H1 (cell line): Measurements from ENCODE around the gene FAM193A. TPM values are rescaled to one million over a fixed set of nuclear protein-coding genes. Genes with fewer than 3 reads are reported as not detected.

ENCODE experiments used
- CTCF ChIA-PET: fragments of 300-600 bp; sonication (Branson Sonifier 250); formaldehyde crosslinking; loops from one replicate; lab custom pipeline; 2021; ENCODE audit not compliant: partially characterized antibody; lab: Charles Lee
- POLR2A ChIA-PET: fragments of 300-600 bp; sonication (Branson Sonifier 250); formaldehyde crosslinking; loops from one replicate; lab custom pipeline; 2021; ENCODE audit warnings: inconsistent platforms; ENCODE audit not compliant: partially characterized antibody; lab: Charles Lee
- DNase-seq, 2 experiments: peaks; one replicate each; pipeline versions ENCODE4 v3.0.0 to v3.0.0-alpha.2; 2010 to 2022; ENCODE audit warnings: low spot score in 2 of 2, low read depth in 1 of 2, mixed read lengths in 1 of 2
- FAIRE-seq: peaks from 2 replicates; lab custom pipeline; 2011; peaks lifted over from hg19 to GRCh38; lab: Jason Lieb, UNC
- H2AFZ ChIP-seq: 2 replicates; pipeline ENCODE4 v1.8.1; 2012; ENCODE audit warnings: low read length, inconsistent platforms
- H2AK5ac ChIP-seq: 2 replicates; pipeline ENCODE4 v1.6.1; 2013; ENCODE audit warnings: low read depth, low read length
- H2BK120ac ChIP-seq: replicated peaks from 2 replicates; pipeline ENCODE3; 2013; ENCODE audit warnings: low read depth, low read length, inconsistent platforms
- H2BK12ac ChIP-seq: 2 replicates; pipeline ENCODE4 v1.6.1; 2013; ENCODE audit warnings: low read depth, low read length
- H2BK15ac ChIP-seq: 2 replicates; pipeline ENCODE4 v1.6.1; 2013; ENCODE audit warnings: low read length
- H2BK20ac ChIP-seq: 2 replicates; pipeline ENCODE4 v1.6.1; 2013; ENCODE audit warnings: low read length
- H2BK5ac ChIP-seq: 2 replicates; pipeline ENCODE4 v1.6.1; 2013; ENCODE audit warnings: low read depth, low read length
- H3K14ac ChIP-seq: 2 replicates; pipeline ENCODE4 v1.6.1; 2013; ENCODE audit warnings: inconsistent platforms; ENCODE audit not compliant: insufficient read length
- H3K18ac ChIP-seq: 2 replicates; pipeline ENCODE4 v1.6.1; 2013; ENCODE audit warnings: low read length; ENCODE audit errors: extremely low read depth
- H3K23ac ChIP-seq: 2 replicates; pipeline ENCODE4 v1.6.1; 2013; ENCODE audit warnings: inconsistent platforms; ENCODE audit not compliant: insufficient read length
- H3K23me2 ChIP-seq: 2 replicates; pipeline ENCODE4 v1.6.1; 2013; ENCODE audit warnings: low read depth, low read length
- H3K27ac ChIP-seq: 2 replicates; pipeline ENCODE4 v1.6.1; 2011; ENCODE audit warnings: low read depth, low read length, inconsistent platforms
- H3K27me3 ChIP-seq, 4 experiments: replicated peaks in 1 of 4; 1 replicate in 1 of 4; 2 replicates in 3 of 4; pipeline versions ENCODE4 v1.6.1 to v1.8.1; 2011 to 2013; ENCODE audit warnings: low read length in 3 of 4, mild to moderate bottlenecking in 3 of 4, inconsistent platforms in 2 of 4, mixed read lengths in 2 of 4, moderate library complexity in 1 of 4; ENCODE audit not compliant: control insufficient read depth in 3 of 4, insufficient read depth in 3 of 4; ENCODE audit errors: extremely low read depth in 1 of 4
- H3K36me3 ChIP-seq, 4 experiments: 2 replicates each; pipeline versions ENCODE4 v1.6.1 to v1.8.1; 2011 to 2013; ENCODE audit warnings: mild to moderate bottlenecking in 4 of 4, low read length in 3 of 4, moderate library complexity in 2 of 4, control low read depth in 1 of 4, inconsistent platforms in 1 of 4; ENCODE audit not compliant: insufficient read depth in 4 of 4, control insufficient read depth in 2 of 4
- H3K4ac ChIP-seq: replicated peaks from 2 replicates; pipeline ENCODE3; 2013; ENCODE audit warnings: low read length, low read depth, mixed read lengths, inconsistent platforms; ENCODE audit not compliant: insufficient read length
- H3K4me1 ChIP-seq, 4 experiments: replicated peaks in 1 of 4; 1 replicate in 1 of 4; 2 replicates in 3 of 4; pipeline versions ENCODE4 v1.6.1 to v1.8.1; 2011 to 2013; ENCODE audit warnings: low read length in 3 of 4, inconsistent platforms in 2 of 4, mixed read lengths in 1 of 4; ENCODE audit not compliant: insufficient read depth in 4 of 4, control insufficient read depth in 3 of 4
- H3K4me2 ChIP-seq, 2 experiments: 2 replicates each; pipeline versions ENCODE4 v1.6.1 to v1.8.1; 2011 to 2013; ENCODE audit warnings: low read depth in 2 of 2, low read length in 2 of 2, control low read depth in 1 of 2, inconsistent platforms in 1 of 2, mild to moderate bottlenecking in 1 of 2; ENCODE audit not compliant: insufficient read depth in 1 of 2
- H3K4me3 ChIP-seq, 4 experiments: fragments of 200-600, 300-600 bp in 1 of 4; sonication (generic), shearing (Covaris generic), sonication (Bioruptor Twin) in 1 of 4; 2 replicates each; pipeline versions ENCODE4 v1.5.1 to v1.8.1; 2011 to 2016; ENCODE audit warnings: low read length in 4 of 4, low read depth in 3 of 4, control low read depth in 2 of 4, inconsistent platforms in 2 of 4, mild to moderate bottlenecking in 2 of 4, mixed read lengths in 1 of 4, moderate library complexity in 1 of 4; ENCODE audit not compliant: insufficient read depth in 2 of 4; ENCODE audit errors: extremely low read depth in 1 of 4
- H3K56ac ChIP-seq: replicated peaks from 2 replicates; pipeline ENCODE3; 2013; ENCODE audit warnings: low read depth, mild to moderate bottlenecking, mixed read lengths, low read length, inconsistent platforms; ENCODE audit not compliant: insufficient read length
- H3K79me1 ChIP-seq: 2 replicates; pipeline ENCODE4 v1.6.1; 2013; ENCODE audit warnings: low read depth, low read length, control low read depth
- H3K79me2 ChIP-seq, 2 experiments: 2 replicates each; pipeline versions ENCODE4 v1.6.1 to v1.8.1; 2012 to 2013; ENCODE audit warnings: low read length in 2 of 2, mild to moderate bottlenecking in 2 of 2, inconsistent platforms in 1 of 2; ENCODE audit not compliant: insufficient read depth in 2 of 2, control insufficient read depth in 1 of 2
- H3K9ac ChIP-seq, 4 experiments: replicated peaks in 1 of 4; 1 replicate in 1 of 4; 2 replicates in 3 of 4; pipeline versions ENCODE4 v1.6.1 to v1.8.1; 2011 to 2013; ENCODE audit warnings: low read depth in 3 of 4, low read length in 3 of 4, control low read depth in 2 of 4, mild to moderate bottlenecking in 2 of 4, moderate library complexity in 2 of 4, inconsistent platforms in 1 of 4; ENCODE audit errors: extremely low read depth in 1 of 4
- H3K9me3 ChIP-seq, 2 experiments: 2 replicates each; pipeline versions ENCODE4 v1.6.1 to v1.8.1; 2012 to 2013; ENCODE audit warnings: mild to moderate bottlenecking in 2 of 2, moderate library complexity in 2 of 2, control low read depth in 1 of 2, inconsistent platforms in 1 of 2, low read depth in 1 of 2, low read length in 1 of 2, mixed read lengths in 1 of 2; ENCODE audit not compliant: insufficient read depth in 2 of 2
- H4K20me1 ChIP-seq, 2 experiments: replicated peaks in 1 of 2; 2 replicates each; pipeline versions ENCODE3 to v1.8.1; 2011 to 2013; ENCODE audit warnings: inconsistent platforms in 2 of 2, low read length in 2 of 2, mild to moderate bottlenecking in 1 of 2; ENCODE audit not compliant: insufficient read depth in 2 of 2, control insufficient read depth in 1 of 2
- H4K5ac ChIP-seq: 2 replicates; pipeline ENCODE4 v1.6.1; 2013; ENCODE audit warnings: low read length, low read depth, mixed read lengths, inconsistent platforms; ENCODE audit not compliant: insufficient read length
- H4K8ac ChIP-seq: 2 replicates; pipeline ENCODE4 v1.8.0; 2013; ENCODE audit warnings: mild to moderate bottlenecking, moderate library complexity, low read length, inconsistent platforms; ENCODE audit not compliant: insufficient read depth; ENCODE audit errors: extremely low read depth
- H4K91ac ChIP-seq: replicated peaks from 2 replicates; pipeline ENCODE3; 2013; ENCODE audit warnings: low read length, mixed read lengths, inconsistent platforms; ENCODE audit not compliant: insufficient read length
- ATF2 ChIP-seq: IDR thresholded peaks from 2 replicates; pipeline ENCODE4 v1.6.1; 2012; ENCODE audit warnings: low read length, inconsistent platforms
- CTBP2 ChIP-seq: IDR thresholded peaks from 2 replicates; pipeline ENCODE4 v1.7.0; 2011; ENCODE audit warnings: borderline replicate concordance, mild to moderate bottlenecking, moderate library complexity, mixed read lengths, low read length; ENCODE audit not compliant: insufficient read depth, insufficient read length
- EGR1 ChIP-seq: IDR thresholded peaks from 2 replicates; pipeline ENCODE4 v1.6.1; 2011; ENCODE audit warnings: low read depth, low read length, borderline replicate concordance
- GABPA ChIP-seq: IDR thresholded peaks from 2 replicates; pipeline ENCODE4 v1.6.1; 2011; ENCODE audit warnings: mild to moderate bottlenecking, low read length, moderate library complexity, borderline replicate concordance; ENCODE audit not compliant: insufficient read depth
- HDAC2 ChIP-seq, 2 experiments: fragments of 300-600 bp in 1 of 2; sonication (generic) in 1 of 2; IDR thresholded peaks; 2 replicates each; pipeline ENCODE4 v1.6.1; 2011 to 2012; ENCODE audit warnings: low read depth in 2 of 2, low read length in 2 of 2, mild to moderate bottlenecking in 2 of 2, moderate library complexity in 2 of 2, borderline replicate concordance in 1 of 2, inconsistent platforms in 1 of 2
- JUN ChIP-seq: IDR thresholded peaks from 2 replicates; pipeline ENCODE4 v1.6.1; 2011; ENCODE audit warnings: low read depth, mild to moderate bottlenecking, improper control_type of control experiment, low read length
- KDM4A ChIP-seq: IDR thresholded peaks from one replicate; pipeline ENCODE4 v1.7.1; 2012; ENCODE audit warnings: low read depth, mild to moderate bottlenecking, moderate library complexity, low read length, inconsistent platforms; ENCODE audit not compliant: severe bottlenecking
- NANOG ChIP-seq: IDR thresholded peaks from 2 replicates; pipeline ENCODE4 v1.6.1; 2011; ENCODE audit warnings: low read length, low read depth, mild to moderate bottlenecking, inconsistent platforms; ENCODE audit not compliant: insufficient read depth, poor library complexity, severe bottlenecking
- SIX5 ChIP-seq: IDR thresholded peaks from 2 replicates; pipeline ENCODE4 v1.6.1; 2011; ENCODE audit warnings: mild to moderate bottlenecking, low read depth, low read length
- SP4 ChIP-seq: IDR thresholded peaks from 2 replicates; pipeline ENCODE4 v1.6.1; 2012; ENCODE audit warnings: low read length, inconsistent platforms
- TCF12 ChIP-seq: IDR thresholded peaks from 2 replicates; pipeline ENCODE4 v1.6.1; 2011; ENCODE audit warnings: low read depth, mild to moderate bottlenecking, low read length
- ZNF274 ChIP-seq: IDR thresholded peaks from 2 replicates; pipeline ENCODE4 v1.7.0; 2012; ENCODE audit warnings: low read length, borderline replicate concordance; ENCODE audit errors: extremely low read depth
- polyA plus RNA-seq, 7 experiments: library from polyadenylated mRNA; depleted of rRNA in 3 of 7; stranded (reverse) in 5 of 7; unstranded in 2 of 7; fragments of >200 nt in 5 of 7; fragments of 200-250 nt in 2 of 7; gene quantifications; 1 replicate in 5 of 7; 2 replicates in 1 of 7; 4 replicates in 1 of 7; pipeline versions ENCODE4 v1.2.1 to v1.2.3, GENCODE V29; 2011 to 2013; ENCODE audit warnings: missing spikeins in 2 of 7, mixed read lengths in 2 of 7
- total RNA-seq: library from RNA; stranded (reverse); fragmentation: NEBNext Ultra II Directional; extraction: Animal tissue kit (Norgen Biotek cat#: 25700); gene quantifications from 2 replicates; pipeline ENCODE4 v1.2.1, GENCODE V29; 2021

FAM193A gene
- total and polyA plus RNA-seq, 2 of the 8 experiments (the other 6 are each of a cell fraction or from before 2014, with no cell fraction given), result 8.7 to 26.2 TPM

DNA sequence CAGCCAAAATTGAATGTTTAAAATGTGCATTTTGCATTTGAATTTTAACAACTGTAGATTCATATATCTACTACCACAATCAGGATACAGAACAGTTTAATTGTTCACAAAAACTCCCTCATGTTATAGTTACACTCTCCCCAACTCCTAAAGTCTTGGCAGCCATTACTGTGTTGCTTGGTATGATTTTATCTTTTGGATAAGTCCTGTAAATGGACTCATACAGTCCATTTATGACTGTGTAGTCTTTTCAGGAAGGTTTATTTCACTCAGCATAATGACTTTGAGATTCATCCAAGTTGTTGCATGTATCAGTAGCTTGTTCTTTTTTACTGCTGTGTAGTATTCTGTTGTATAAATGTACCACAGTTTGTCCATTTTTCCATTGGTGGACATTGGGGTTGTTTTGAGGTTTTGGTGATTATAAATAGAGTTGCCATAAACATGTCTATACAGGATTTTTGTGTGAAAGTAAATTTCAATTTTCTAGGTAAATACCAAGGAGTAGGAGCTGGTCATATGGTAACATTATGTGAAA, 9.9 kb downstream of the FAM193A start:
- Histone ChIP-seq H3K4me1 (no peaks in the 10 kb centered on the region), H3K14ac (no peak overlapping the region), H4K8ac (no peak overlapping the region), H2BK120ac (no peak overlapping the region), H2BK12ac (no peak overlapping the region), H2BK15ac (no peak overlapping the region), H3K23me2 (no peaks in the 10 kb centered on the region; the same call in 1 of the 2 replicates), H3K23ac (no peak overlapping the region), H3K4me2 (no peak overlapping the region), H2BK20ac (no peak overlapping the region), H3K4ac (no peak overlapping the region), H2BK5ac (no peak overlapping the region), H2AFZ (no peak overlapping the region), H3K56ac (no peak overlapping the region), H2AK5ac (no peak overlapping the region), H3K27me3 (no peaks in the 10 kb centered on the region), H4K20me1 (peaks cover 5 to 9% of the 10 kb centered on the region in 2 experiments), H3K36me3 (0 out of 8 replicates have a peak, but pooled peaks cover 0 to 5% (median 0%) of the 10 kb centered on the region in 4 experiments), H3K9ac (no peak overlapping the region), H3K18ac (no peak overlapping the region), H4K5ac (no peak overlapping the region), H3K79me1 (peaks cover 3% of the 10 kb centered on the region), H3K27ac (no peak overlapping the region), H3K9me3 (no peaks in the 10 kb centered on the region), H4K91ac (no peak overlapping the region), H3K4me3 (no peak overlapping the region), H3K79me2 (peaks cover 28 to 95% of the 10 kb centered on the region in 2 experiments)
- no peak for DNase-seq
- POLR2A ChIA-PET, result interaction anchor here (3.6 kb wide), 1 partner anchor 10 kb away, joined by 14 read pairs; the partner anchor contains the start of gene FAM193A
- CTCF ChIA-PET, result interaction anchor here (0.5 to 1.2 kb wide), 3 partner anchors 8 to 126 kb away, joined by 3 to 5 read pairs (median 3); no protein-coding TSS in a partner anchor
- no peak for FAIRE-seq
- TF ChIP-seq ZNF274, result no peak
- no peak for TF ChIP-seq CTBP2
- TF ChIP-seq ATF2, result no peak
- TF ChIP-seq GABPA, result no peak
- TF ChIP-seq TCF12, result no peak
- TF ChIP-seq KDM4A, result no peak
- TF ChIP-seq EGR1, result no peak
- no peak for TF ChIP-seq SIX5
- TF ChIP-seq NANOG, result no peak
- TF ChIP-seq SP4, result no peak
- TF ChIP-seq JUN, result no peak
- no peak for TF ChIP-seq HDAC2 (IDR thresholded peaks at IDR 0.05; ENCODE audit: borderline replicate concordance in 1 of 2, low read depth in 2 of 2, low read length in 2 of 2)
